ENCODE measurements around the gene ERH. TPM values are rescaled to one million over a fixed set of nuclear protein-coding genes. Genes with fewer than 3 reads are reported as not detected.

The ERH gene
- total RNA-seq, 1 donor from 2014 or later, result 114 TPM

GRCh38 chr14:69404478-69404877, 6.4 kb upstream of the ERH start:
- DNase-seq, result no peak
- Histone ChIP-seq H3K4me1 (peaks cover 25% of the 10 kb centered on the region), H3K27me3 (no peaks in the 10 kb centered on the region), H3K36me3 (no peaks in the 10 kb centered on the region), H3K4me3 (no peak overlapping the region), H3K27ac (no peak overlapping the region), H3K9me3 (no peaks in the 10 kb centered on the region)
- intact Hi-C loops (cut with DNase I), result no loop called here
- no peak for TF ChIP-seq CTCF (IDR thresholded peaks at IDR 0.05)
- no peak for ATAC-seq

- no peak for TF ChIP-seq CTCF (IDR thresholded peaks at IDR 0.05)
- no peaks in the 10 kb centered on the region for H3K36me3 ChIP-seq
- ATAC-seq (no peak), DNase-seq (no peak)
- intact Hi-C loops (cut with DNase I), result no loop called here
- peak overlapping the region; percentile 94 for H3K4me3 ChIP-seq
- no peaks in the 10 kb centered on the region for H3K9me3 ChIP-seq
- H3K4me1 ChIP-seq, result peaks cover 35% of the 10 kb centered on the region
- no peaks in the 10 kb centered on the region for H3K27me3 ChIP-seq
- no peak overlapping the region for H3K27ac ChIP-seq
Observed at GRCh38 chr14:69401841-69402240, 3.7 kb upstream of the ERH start.

- H3K4me1 ChIP-seq, result peaks cover 40% of the 10 kb centered on the region
Observed at GRCh38 chr14:69400154-69400553, 2.1 kb upstream of the ERH start.

GRCh38 chr14:69399750-69400149, 1.7 kb upstream of the ERH start:
- DNase-seq, result no peak
- no peaks in the 10 kb centered on the region for H3K9me3 ChIP-seq
- H3K4me1 ChIP-seq, result peaks cover 40% of the 10 kb centered on the region
- H3K27ac ChIP-seq, result no peak overlapping the region
- peaks cover 20% of the 10 kb centered on the region for H3K36me3 ChIP-seq
- intact Hi-C loops (cut with DNase I), result no loop called here
- peak overlapping the region; percentile 94 for H3K4me3 ChIP-seq
- ATAC-seq, result no peak
- H3K27me3 ChIP-seq, result no peaks in the 10 kb centered on the region
- TF ChIP-seq CTCF (IDR thresholded peaks at IDR 0.05), result no peak

More at GRCh38 chr14:69400154-69400553, 2.1 kb upstream of the ERH start:
- DNase-seq (no peak), ATAC-seq (no peak)
- Histone ChIP-seq H3K36me3 (peaks cover 16% of the 10 kb centered on the region), H3K27me3 (no peaks in the 10 kb centered on the region), H3K4me3 (peak overlapping the region; percentile 94), H3K27ac (no peak overlapping the region), H3K9me3 (no peaks in the 10 kb centered on the region)
- intact Hi-C loops (cut with DNase I), result no loop called here
- TF ChIP-seq CTCF (IDR thresholded peaks at IDR 0.05), result no peak

- peak overlapping the region; percentile 95 for H3K27ac ChIP-seq
- peaks cover 29% of the 10 kb centered on the region for H3K36me3 ChIP-seq
- DNase-seq (no peak), ATAC-seq (no peak)
- intact Hi-C loops (cut with DNase I), result no loop called here
- H3K4me3 ChIP-seq, result peak overlapping the region; percentile 94
- H3K9me3 ChIP-seq, result no peaks in the 10 kb centered on the region
- peaks cover 40% of the 10 kb centered on the region for H3K4me1 ChIP-seq
- no peaks in the 10 kb centered on the region for H3K27me3 ChIP-seq
- no peak for TF ChIP-seq CTCF (IDR thresholded peaks at IDR 0.05)
Observed at GRCh38 chr14:69398818-69399210, 715 bp upstream of the ERH start.

- Histone ChIP-seq H3K27me3 (no peaks in the 10 kb centered on the region), H3K4me3 (no peak overlapping the region), H3K36me3 (peaks cover 56% of the 10 kb centered on the region), H3K4me1 (peaks cover 30% of the 10 kb centered on the region), H3K9me3 (no peaks in the 10 kb centered on the region), H3K27ac (no peak overlapping the region)
- no peak for TF ChIP-seq CTCF (IDR thresholded peaks at IDR 0.05)
- intact Hi-C loops (cut with DNase I), result no loop called here
- ATAC-seq (no peak), DNase-seq (no peak)
Observed at GRCh38 chr14:69395929-69396328, 2.2 kb downstream of the ERH start.

Data from upper lobe of right lung (tissue), 1 donor.